NCI-H748 treated with DMSO at 0.1 percent for 48 hours (cell line): Measurements from ENCODE around the gene LTC4S.
"Not testable (repeated sequence)": the region's sequence is repeated elsewhere in the genome, so short reads cannot be mapped to it uniquely, and the experiment has no call there.

ENCODE experiments used
- DNase-seq: peaks from one replicate; lab custom pipeline; 2025; lab: John Stamatoyannopoulos, UW

The LTC4S gene

GRCh38 chr5:179769796-179770195, 24.0 kb upstream of the LTC4S start:
- no peak for DNase-seq

DNA sequence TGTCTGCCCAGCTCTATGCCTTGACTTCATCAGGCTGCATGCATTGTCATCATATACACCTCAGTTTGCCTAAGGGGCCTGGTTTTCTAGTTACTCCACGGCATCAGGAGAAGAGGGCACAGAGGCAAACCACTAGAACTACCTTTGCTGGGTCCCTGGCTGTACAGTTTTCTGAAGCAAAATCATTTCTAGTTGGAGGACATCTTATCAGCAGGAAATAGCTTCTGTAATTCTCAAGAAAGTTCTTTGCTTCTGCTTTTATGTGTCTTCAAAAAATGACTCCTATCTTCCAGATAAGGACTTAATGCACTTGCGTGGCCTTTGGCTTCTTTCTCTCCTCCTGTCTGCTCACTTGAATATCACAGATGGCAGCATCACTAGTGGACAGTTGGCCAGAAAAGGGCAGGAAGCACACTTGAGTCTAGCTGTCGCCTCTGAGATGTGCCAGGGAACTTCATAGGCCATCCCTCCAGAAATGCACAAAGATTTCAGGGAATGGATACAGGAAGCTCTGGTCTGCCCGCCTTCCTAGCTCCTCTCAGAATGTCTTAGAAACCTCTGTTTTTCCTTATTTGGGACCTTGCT, 22.4 kb upstream of the LTC4S start:
- no peak for DNase-seq

GRCh38 chr5:179772351-179772750, 21.4 kb upstream of the LTC4S start:
- DNase-seq, result no peak

DNA sequence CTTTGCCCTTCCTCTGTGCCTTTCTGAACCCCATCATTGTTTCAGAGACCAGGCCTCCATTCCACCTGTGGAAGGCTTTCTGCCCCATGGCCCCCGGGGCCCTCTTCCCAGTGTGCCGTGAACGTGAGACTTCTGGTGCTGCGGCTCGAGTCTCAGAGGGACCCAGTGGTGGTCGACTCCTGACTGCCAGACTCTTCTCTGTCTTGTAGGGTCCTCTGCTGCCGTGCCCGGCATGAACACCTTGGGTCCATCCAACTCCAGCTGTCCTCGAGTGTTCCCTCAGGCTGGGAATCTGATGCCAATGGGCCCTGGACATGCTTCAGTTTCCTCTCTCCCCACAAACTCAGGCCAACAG, 20.1 kb upstream of the LTC4S start:
- DNase-seq, result no peak

DNA sequence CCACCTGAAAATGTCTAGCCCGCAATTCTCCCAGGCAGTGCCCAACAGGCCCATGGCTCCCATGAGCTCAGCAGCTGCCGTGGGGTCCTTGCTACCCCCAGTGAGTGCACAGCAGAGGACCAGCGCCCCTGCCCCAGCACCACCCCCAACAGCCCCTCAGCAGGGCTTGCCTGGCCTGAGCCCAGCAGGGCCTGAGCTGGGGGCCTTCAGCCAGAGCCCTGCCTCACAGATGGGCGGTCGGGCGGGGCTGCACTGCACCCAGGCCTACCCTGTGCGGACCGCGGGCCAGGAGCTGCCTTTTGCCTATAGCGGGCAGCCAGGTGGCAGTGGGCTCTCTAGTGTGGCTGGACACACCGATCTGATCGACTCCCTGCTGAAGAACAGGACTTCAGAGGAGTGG, 19.3 kb upstream of the LTC4S start:
- no peak for DNase-seq

GRCh38 chr5:179776411-179776938, 17.3 kb upstream of the LTC4S start:
- DNase-seq, result no peak

DNA sequence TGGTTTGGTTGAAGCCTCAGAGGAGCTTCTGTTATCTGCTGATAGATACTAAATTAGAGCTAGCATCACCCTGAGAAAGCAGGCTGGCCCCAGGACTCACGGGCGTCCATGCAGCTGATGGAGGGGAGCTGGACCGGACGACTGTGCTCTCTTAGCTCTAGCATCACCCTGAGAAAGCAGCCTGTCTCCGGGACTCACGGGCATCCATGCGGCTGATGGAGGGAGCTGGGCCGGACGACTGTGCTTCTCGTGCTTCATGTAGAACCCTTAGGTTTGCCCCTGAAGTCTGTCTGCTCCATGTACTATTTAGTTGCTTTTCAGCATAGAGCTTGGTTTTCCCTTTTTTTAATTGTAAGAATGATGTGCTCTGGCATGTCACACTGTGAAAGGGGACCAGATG, 16.3 kb upstream of the LTC4S start:
- DNase-seq, result no peak

DNA sequence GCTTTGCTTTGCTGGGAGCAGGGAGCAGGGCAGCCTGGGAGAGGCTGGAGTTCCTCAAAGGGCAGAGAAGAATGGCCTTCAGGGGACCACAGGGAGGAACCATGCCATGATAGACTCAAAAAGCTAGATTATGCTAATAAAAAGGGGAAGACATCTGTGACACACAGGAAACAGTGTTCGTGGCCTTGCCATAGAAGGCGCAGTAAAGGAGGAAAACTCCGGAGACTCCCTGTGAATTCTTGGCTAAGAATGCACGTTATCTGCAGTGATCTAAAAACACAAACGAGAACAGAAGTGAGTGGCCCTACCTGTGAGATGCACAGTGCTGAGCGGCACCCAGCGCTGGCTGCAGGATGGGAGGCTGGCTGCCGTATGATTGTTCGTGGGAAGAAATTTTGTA, 15.9 kb upstream of the LTC4S start:
- no peak for DNase-seq

- no peak for DNase-seq
These were observed 15.2 kb upstream of the LTC4S start for GRCh38 chr5:179778591-179778990.

DNA sequence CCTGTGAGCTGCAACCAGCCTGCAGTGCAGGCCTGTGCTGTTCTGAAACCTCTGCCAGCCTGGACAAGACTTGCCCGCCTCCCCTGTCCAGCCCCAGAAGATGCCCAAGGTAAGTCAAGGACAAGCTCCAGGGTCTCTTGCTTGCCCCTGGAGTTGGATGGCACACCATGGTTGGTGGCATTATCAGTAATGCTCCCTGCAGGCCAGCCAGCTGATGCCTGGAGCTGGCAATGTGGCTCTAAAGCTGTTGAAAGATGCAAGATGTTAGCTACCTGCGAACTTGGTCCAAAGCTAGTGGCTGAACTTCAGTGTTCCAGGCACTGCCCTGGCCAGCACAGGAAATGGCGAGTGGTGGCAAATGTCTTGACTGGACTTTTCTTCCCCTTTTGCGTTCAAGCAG, 14.0 kb upstream of the LTC4S start:
- no peak for DNase-seq

- no peak for DNase-seq
These were observed 13.4 kb upstream of the LTC4S start for GRCh38 chr5:179780362-179780761.

GRCh38 chr5:179781846-179782245, 11.9 kb upstream of the LTC4S start:
- DNase-seq, result no peak

DNA sequence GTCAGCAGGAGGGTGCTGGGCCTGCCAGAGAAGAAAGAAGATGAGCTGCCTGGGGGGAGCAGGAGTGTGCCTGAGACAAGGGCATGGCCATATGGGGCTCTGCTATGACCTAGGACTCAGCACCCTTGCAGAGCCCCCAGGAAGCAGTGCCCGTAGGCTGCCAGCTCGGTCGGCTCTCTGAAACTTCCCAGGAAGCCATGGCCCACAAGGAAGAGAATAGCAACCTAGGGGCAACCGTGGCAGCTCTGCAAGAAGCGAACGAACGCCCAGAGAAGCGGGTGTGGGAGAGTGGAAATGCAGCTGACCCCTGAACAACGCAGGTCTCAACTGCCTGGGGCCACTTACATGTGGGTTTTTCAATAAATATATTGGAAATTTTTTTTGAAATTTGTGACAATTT, 10.7 kb upstream of the LTC4S start:
- no peak for DNase-seq

- DNase-seq, result no peak
These were observed 6.9 kb upstream of the LTC4S start for GRCh38 chr5:179786861-179787260.

DNA sequence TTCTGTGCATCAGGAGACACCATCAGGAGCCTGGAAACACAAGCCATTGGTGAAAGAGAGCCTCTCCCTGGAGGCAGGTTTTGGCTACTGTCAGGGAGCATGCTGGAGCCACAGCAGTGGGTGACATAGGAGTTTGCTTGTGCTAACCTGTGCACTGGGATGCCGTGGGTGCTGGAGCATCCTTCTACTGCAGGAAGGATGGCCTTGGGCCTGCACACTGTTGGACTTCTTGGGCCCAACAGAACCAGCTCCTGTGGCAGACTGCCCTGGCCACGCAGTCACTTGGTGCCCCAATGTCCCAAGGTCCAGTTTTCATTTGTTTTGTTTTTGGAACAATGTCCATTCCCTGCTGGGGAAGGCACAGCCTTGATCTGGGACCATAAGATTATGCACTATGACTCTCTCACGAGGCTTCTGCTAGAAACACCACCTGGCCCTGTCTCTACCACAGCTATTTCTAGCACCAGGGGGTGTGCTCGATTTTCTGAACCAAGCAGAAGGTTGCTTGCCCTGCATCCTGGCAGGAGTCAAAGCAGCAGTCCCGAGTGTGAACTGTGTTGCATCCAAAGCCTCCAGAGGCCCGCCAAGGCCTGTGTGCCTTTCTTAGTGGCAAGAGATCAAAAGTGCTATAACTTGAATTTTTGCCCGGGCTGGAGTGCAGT, 5.5 kb upstream of the LTC4S start:
- DNase-seq, result no peak

- DNase-seq, result not testable (repeated sequence)
These were observed 4.5 kb upstream of the LTC4S start for GRCh38 chr5:179789278-179789677.

GRCh38 chr5:179791881-179792611, 1.7 kb upstream of the LTC4S start:
- DNase-seq, result no peak

- DNase-seq, result no peak
These were observed 946 bp upstream of the LTC4S start for GRCh38 chr5:179792612-179793467.

- DNase-seq, result no peak
These were observed 385 bp downstream of the LTC4S start for GRCh38 chr5:179794171-179794570.

- no peak for DNase-seq
These were observed 789 bp downstream of the LTC4S start for GRCh38 chr5:179794575-179794974.

DNA sequence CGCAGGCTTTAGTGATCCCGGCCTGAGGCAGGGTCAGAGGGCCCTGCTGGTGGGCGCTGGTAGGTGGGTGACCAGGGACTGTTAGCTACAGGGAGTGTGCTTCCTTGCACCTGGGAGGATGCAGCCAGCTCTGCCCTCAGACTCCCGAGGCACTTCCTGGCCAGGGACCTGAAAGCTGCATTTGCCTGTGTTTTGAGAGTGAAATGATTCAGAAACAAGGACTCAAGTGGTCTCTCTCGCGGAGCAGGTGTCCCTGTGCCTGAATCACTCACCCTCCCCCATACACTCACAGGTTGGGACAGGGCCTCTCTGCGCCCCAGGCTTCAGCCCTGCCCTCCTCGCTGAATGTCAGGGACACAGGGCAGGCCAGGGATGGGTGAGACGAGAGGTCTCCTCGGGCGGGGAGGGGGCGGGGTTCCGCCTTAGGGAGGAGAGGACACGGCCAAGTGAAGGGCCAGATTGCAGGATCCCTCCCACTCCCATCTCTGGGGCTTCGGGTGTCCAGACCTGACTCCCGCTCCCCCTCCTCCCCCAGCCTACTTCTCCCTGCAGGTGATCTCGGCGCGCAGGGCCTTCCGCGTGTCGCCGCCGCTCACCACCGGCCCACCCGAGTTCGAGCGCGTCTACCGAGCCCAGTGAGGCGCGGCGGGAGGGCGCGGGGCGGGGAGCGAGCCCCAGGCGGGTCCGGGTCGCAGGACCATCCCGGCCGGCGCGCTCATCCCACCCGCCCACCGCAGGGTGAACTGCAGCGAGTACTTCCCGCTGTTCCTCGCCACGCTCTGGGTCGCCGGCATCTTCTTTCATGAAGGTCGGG, 1.5 kb downstream of the LTC4S start:
- DNase-seq, result peak; percentile 20
